A549 (cell line): Measurements from ENCODE around the gene IMMT. TPM values are rescaled to one million over a fixed set of nuclear protein-coding genes. Genes with fewer than 3 reads are reported as not detected.

ENCODE experiments used
- ATAC-seq, 2 experiments: fragments of 200-7000 bp in 1 of 2; fragments of >200 bp in 1 of 2; cut with Nextera tagmentation in 1 of 2; cut with Tn5 transposase in 1 of 2; 3 replicates each; pipeline versions ENCODE4 v1.8.0 to v1.9.1; 2018 to 2020; ENCODE audit warnings: mild to moderate bottlenecking in 1 of 2, moderate library complexity in 1 of 2
- CTCF ChIA-PET: fragments of 300-600 bp; sonication (Branson Sonifier 250); formaldehyde crosslinking; extraction: SDS; loops from one replicate; lab custom pipeline; 2021; ENCODE audit warnings: antibody characterized with exemption, inconsistent platforms; lab: Yijun Ruan, JAX
- POLR2A ChIA-PET: fragments of 350-600 bp; formaldehyde crosslinking; extraction: SDS; loops from one replicate; lab custom pipeline; 2021; ENCODE audit warnings: antibody characterized with exemption, inconsistent platforms; lab: Yijun Ruan, JAX
- DNase-seq, 2 experiments: peaks; one replicate each; pipeline versions ENCODE4 v3.0.0 to v3.0.0-alpha.2; 2011 to 2016; ENCODE audit warnings: low read depth in 1 of 2, low spot score in 1 of 2
- FAIRE-seq: peaks from 2 replicates; lab custom pipeline; 2011; peaks lifted over from hg19 to GRCh38; lab: Jason Lieb, UNC
- H3K27ac ChIP-seq, 2 experiments: fragments of >200 bp; sonication (Bioruptor Twin); formaldehyde crosslinking; 3 replicates each; pipeline ENCODE4 v1.5.1; 2016 to 2017
- H3K4me1 ChIP-seq: fragments of >200 bp; sonication (Bioruptor Twin); formaldehyde crosslinking; 3 replicates; pipeline ENCODE4 v1.6.1; 2016
- H3K4me2 ChIP-seq: fragments of >200 bp; sonication (Bioruptor Twin); formaldehyde crosslinking; 3 replicates; pipeline ENCODE4 v1.6.1; 2016
- H3K4me3 ChIP-seq: fragments of >200 bp; sonication (Bioruptor Twin); formaldehyde crosslinking; 3 replicates; pipeline ENCODE4 v1.5.1; 2016
- H3K9me3 ChIP-seq: fragments of >200 bp; sonication (Bioruptor Twin); formaldehyde crosslinking; 3 replicates; pipeline ENCODE4 v1.6.1; 2016
- CBX2 ChIP-seq: fragments of 200-600 bp; sonication (generic); IDR thresholded peaks from 2 replicates; pipeline ENCODE4 v1.6.1; 2016; ENCODE audit warnings: low read depth, mild to moderate bottlenecking, borderline replicate concordance
- CHD4 ChIP-seq: fragments of 200-600 bp; sonication (generic); IDR thresholded peaks from 2 replicates; pipeline ENCODE4 v1.6.1; 2016; ENCODE audit warnings: antibody characterized with exemption, mild to moderate bottlenecking, borderline replicate concordance
- E2F6 ChIP-seq: IDR thresholded peaks from 2 replicates; pipeline ENCODE4 v1.6.1; 2012; ENCODE audit warnings: low read depth, borderline replicate concordance
- FOSB ChIP-seq: fragments of 250-450 bp; sonication (Bioruptor Pico); IDR thresholded peaks from 2 replicates; pipeline ENCODE4 v1.5.0; 2020; ENCODE audit warnings: mild to moderate bottlenecking, moderate library complexity
- HEYL ChIP-seq: fragments of 250-450 bp; sonication (Bioruptor Pico); IDR thresholded peaks from 2 replicates; pipeline ENCODE4 v1.8.0; 2021; ENCODE audit warnings: mild to moderate bottlenecking, moderate library complexity
- HOXB13 ChIP-seq: fragments of 250-450 bp; sonication (Bioruptor Pico); IDR thresholded peaks from 2 replicates; pipeline ENCODE4 v1.5.0; 2020; ENCODE audit warnings: low read depth, mild to moderate bottlenecking, moderate library complexity
- KDM1A ChIP-seq: fragments of 200-600 bp; sonication (generic); IDR thresholded peaks from 2 replicates; pipeline ENCODE4 v1.6.1; 2016; ENCODE audit warnings: low read depth, mild to moderate bottlenecking
- KDM5A ChIP-seq: fragments of 200-600 bp; sonication (generic); IDR thresholded peaks from 2 replicates; pipeline ENCODE4 v1.6.1; 2016; ENCODE audit warnings: antibody characterized with exemption, mild to moderate bottlenecking
- MAFK ChIP-seq: fragments of 450-650 bp; IDR thresholded peaks from 2 replicates; pipeline ENCODE4 v1.6.1; 2014; ENCODE audit not compliant: partially characterized antibody
- MAX ChIP-seq: IDR thresholded peaks from 2 replicates; pipeline ENCODE4 v1.6.1; 2012
- NPAS2 ChIP-seq: fragments of 250-450 bp; sonication (Bioruptor Pico); IDR thresholded peaks from 2 replicates; pipeline ENCODE4 v1.8.0; 2022; ENCODE audit warnings: mild to moderate bottlenecking, moderate library complexity, borderline replicate concordance
- POLR2A ChIP-seq: IDR thresholded peaks from 2 replicates; pipeline ENCODE4 v1.6.1; 2012; ENCODE audit warnings: mild to moderate bottlenecking, low read length
- RAD21 ChIP-seq, 2 experiments: fragments of >200 bp in 1 of 2; sonication (Bioruptor Twin) in 1 of 2; formaldehyde crosslinking in 1 of 2; IDR thresholded peaks in 1 of 2; conservative IDR thresholded peaks in 1 of 2; 2 replicates in 1 of 2; 3 replicates in 1 of 2; pipeline ENCODE4 v1.6.1; 2012 to 2018; ENCODE audit warnings: inconsistent platforms in 1 of 2
- RCOR1 ChIP-seq: fragments of 150-350 bp; IDR thresholded peaks from 2 replicates; pipeline ENCODE4 v1.6.1; 2014; ENCODE audit warnings: antibody characterized with exemption, low read length, low read depth
- RFX5 ChIP-seq: fragments of 450-650 bp; IDR thresholded peaks from 2 replicates; pipeline ENCODE4 v1.7.1; 2014; ENCODE audit warnings: antibody characterized with exemption, mild to moderate bottlenecking, moderate library complexity
- RNF2 ChIP-seq: fragments of 200-600 bp; sonication (generic); IDR thresholded peaks from 2 replicates; pipeline ENCODE4 v1.6.1; 2016; ENCODE audit warnings: low read depth, mild to moderate bottlenecking, antibody characterized with exemption, moderate library complexity, borderline replicate concordance
- SREBF2 ChIP-seq: fragments of 450-650 bp; IDR thresholded peaks from 2 replicates; pipeline ENCODE4 v1.6.1; 2014; ENCODE audit warnings: mild to moderate bottlenecking, moderate library complexity
- ZC3H11A ChIP-seq: fragments of 450-650 bp; IDR thresholded peaks from 2 replicates; pipeline ENCODE4 v1.6.1; 2014; ENCODE audit warnings: antibody characterized with exemption, mild to moderate bottlenecking
- ZFP36 ChIP-seq: fragments of 450-650 bp; IDR thresholded peaks from 2 replicates; pipeline ENCODE4 v1.6.1; 2014; ENCODE audit warnings: borderline replicate concordance; ENCODE audit not compliant: partially characterized antibody
- ZNF302 ChIP-seq: fragments of 250-450 bp; sonication (Bioruptor Pico); IDR thresholded peaks from 2 replicates; pipeline ENCODE4 v1.9.0; 2021; ENCODE audit warnings: inconsistent platforms, mild to moderate bottlenecking, moderate library complexity
- WGBS: methylation state at CpG from one replicate; pipeline ENCODE4 v1.1.6; 2017; ENCODE audit errors: missing lambda C conversion rate; 5-methylcytosine and 5-hydroxymethylcytosine counted together
- polyA plus RNA-seq, 4 experiments: library from polyadenylated mRNA; depleted of rRNA in 3 of 4; stranded (reverse); fragments of >200 nt; fragmentation: RNase III in 1 of 4; extraction: RNeasy Plus Mini Kit Qiagen cat#74134 plus additional on column Dnase treatment in 1 of 4; gene quantifications; 2 replicates in 3 of 4; 3 replicates in 1 of 4; pipeline ENCODE4 v1.2.3, GENCODE V29; 2011 to 2017
- TF ChIP-seq, protein P1 (sequence below): fragments of >200 bp; sonication (Bioruptor Twin); formaldehyde crosslinking; IDR thresholded peaks from 3 replicates; pipeline ENCODE4 v1.6.1; 2016
- TF ChIP-seq, protein P2 (sequence below): fragments of 250-450 bp; sonication (Bioruptor Pico); IDR thresholded peaks from 2 replicates; pipeline ENCODE4 v1.5.0; 2020; ENCODE audit warnings: low read depth, mild to moderate bottlenecking, moderate library complexity

The IMMT gene
- polyA plus RNA-seq, 2 of the 4 experiments (the other 2 are of a cell fraction) = 101 to 126 TPM

DNA sequence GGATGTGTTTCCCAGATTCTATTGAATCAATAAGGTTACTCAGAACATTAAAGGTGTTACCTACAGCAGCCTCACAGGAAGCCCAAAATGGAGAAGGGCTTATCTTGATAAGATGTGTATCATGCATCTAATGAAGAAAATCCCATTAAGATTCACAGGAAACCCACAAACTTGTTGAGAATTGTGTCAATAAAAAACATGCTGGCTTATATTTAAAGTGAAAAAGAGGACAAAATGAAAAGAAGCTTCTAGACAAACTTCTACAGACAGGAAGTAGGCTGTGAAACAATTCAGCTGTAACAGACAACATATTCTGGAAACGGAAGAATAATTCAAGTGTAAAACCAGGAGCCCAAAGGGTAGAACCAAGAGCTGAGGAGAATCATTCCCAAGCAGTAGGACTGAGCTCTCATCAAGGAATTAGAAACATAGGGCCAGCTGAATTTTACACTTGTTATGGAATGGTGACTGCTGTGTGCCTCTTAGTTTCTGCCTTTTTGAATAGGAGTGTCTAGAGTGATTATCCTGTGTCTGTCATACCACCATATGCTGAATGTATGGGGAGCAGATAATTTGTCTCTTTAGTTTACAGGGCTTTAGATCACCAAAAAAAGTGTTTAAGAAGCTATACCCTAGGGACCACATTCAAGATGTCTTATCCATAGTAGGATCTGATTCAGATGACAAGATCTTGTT is 9.6 kb downstream of the IMMT start (continued):
- no peak for TF ChIP-seq MAX
- no peak for TF ChIP-seq HEYL (CRISPR knock-in tag)
- no peak for TF ChIP-seq CHD4
- TF ChIP-seq RCOR1 = no peak
- TF ChIP-seq FOSB (CRISPR knock-in tag) = no peak
- TF ChIP-seq MAFK = no peak

DNA sequence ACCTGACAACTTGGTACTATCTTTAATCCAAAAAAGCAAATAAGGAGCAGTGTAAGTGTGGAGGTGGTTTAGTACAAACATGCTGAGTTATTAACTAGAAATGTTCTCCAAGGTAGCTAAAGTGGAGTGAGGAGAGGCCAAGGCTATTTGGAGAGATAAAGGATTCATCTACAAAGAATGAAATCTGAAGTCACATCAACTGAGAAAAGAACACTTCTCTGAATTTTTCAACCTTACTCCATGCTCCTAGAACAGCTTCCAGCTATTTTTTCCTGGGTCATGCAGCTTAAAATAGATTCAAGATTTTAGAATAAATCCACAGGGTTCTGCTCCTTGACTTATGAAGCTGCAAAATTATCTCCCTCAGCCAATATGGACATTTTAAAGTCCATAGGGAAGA is 18.7 kb downstream of the IMMT start:
- ATAC-seq (no peak), FAIRE-seq (peak; percentile 23), DNase-seq (no peak)
- H3K4me2 ChIP-seq = no peak overlapping the region
- TF ChIP-seq, protein P1, sequence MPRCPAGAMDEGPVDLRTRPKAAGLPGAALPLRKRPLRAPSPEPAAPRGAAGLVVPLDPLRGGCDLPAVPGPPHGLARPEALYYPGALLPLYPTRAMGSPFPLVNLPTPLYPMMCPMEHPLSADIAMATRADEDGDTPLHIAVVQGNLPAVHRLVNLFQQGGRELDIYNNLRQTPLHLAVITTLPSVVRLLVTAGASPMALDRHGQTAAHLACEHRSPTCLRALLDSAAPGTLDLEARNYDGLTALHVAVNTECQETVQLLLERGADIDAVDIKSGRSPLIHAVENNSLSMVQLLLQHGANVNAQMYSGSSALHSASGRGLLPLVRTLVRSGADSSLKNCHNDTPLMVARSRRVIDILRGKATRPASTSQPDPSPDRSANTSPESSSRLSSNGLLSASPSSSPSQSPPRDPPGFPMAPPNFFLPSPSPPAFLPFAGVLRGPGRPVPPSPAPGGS = no peak
- TF ChIP-seq RCOR1 (no peak), KDM5A (no peak), ZNF302 (CRISPR knock-in tag) (no peak), POLR2A (no peak), E2F6 (no peak)
- TF ChIP-seq, protein P2, sequence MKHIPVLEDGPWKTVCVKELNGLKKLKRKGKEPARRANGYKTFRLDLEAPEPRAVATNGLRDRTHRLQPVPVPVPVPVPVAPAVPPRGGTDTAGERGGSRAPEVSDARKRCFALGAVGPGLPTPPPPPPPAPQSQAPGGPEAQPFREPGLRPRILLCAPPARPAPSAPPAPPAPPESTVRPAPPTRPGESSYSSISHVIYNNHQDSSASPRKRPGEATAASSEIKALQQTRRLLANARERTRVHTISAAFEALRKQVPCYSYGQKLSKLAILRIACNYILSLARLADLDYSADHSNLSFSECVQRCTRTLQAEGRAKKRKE = no peak
- no peaks in the 10 kb centered on the region for H3K9me3 ChIP-seq
- POLR2A ChIA-PET = no interaction called here
- H3K4me1 ChIP-seq = no peaks in the 10 kb centered on the region
- CTCF ChIA-PET = interaction anchor here (0.9 to 1.5 kb wide), 4 partner anchors 8 to 291 kb away, joined by 3 to 6 read pairs (median 4); no protein-coding TSS in a partner anchor
- no peak overlapping the region for H3K27ac ChIP-seq
- H3K4me3 ChIP-seq = no peak overlapping the region

GRCh38 chr2:86175828-86176227 is 19.4 kb downstream of the IMMT start:
- Histone ChIP-seq H3K4me3 (no peak overlapping the region), H3K9me3 (no peaks in the 10 kb centered on the region), H3K27ac (no peak overlapping the region), H3K4me2 (no peak overlapping the region), H3K4me1 (no peaks in the 10 kb centered on the region)
- ATAC-seq (no peak), FAIRE-seq (no peak), DNase-seq (no peak)
- POLR2A ChIA-PET = no interaction called here
- 89% methylated on average over 1 of the region's 1 CpG for WGBS
- no peak for TF ChIP-seq MAX
- no peak for TF ChIP-seq RNF2
- no peak for TF ChIP-seq RFX5
- no peak for TF ChIP-seq NPAS2 (CRISPR knock-in tag)
- TF ChIP-seq ZC3H11A = no peak
- TF ChIP-seq RAD21 (conservative IDR thresholded peaks at IDR 0.05 in 1 of 2, IDR thresholded peaks at IDR 0.05 in 1 of 2) = no peak
- no peak for TF ChIP-seq ZFP36
- no peak for TF ChIP-seq CBX2
- no peak for TF ChIP-seq HOXB13
- no peak for TF ChIP-seq KDM1A
- TF ChIP-seq POLR2A = no peak
- no peak for TF ChIP-seq SREBF2
- CTCF ChIA-PET = interaction anchor here (1.0 to 1.5 kb wide), 3 partner anchors 9 to 290 kb away, joined by 3 to 5 read pairs (median 4); no protein-coding TSS in a partner anchor
